ENCODE results near the gene TNFAIP8L1.
A peak's percentile ranks its signal among the peaks of the same experiment; 100 is the strongest.

The TNFAIP8L1 gene

DNA sequence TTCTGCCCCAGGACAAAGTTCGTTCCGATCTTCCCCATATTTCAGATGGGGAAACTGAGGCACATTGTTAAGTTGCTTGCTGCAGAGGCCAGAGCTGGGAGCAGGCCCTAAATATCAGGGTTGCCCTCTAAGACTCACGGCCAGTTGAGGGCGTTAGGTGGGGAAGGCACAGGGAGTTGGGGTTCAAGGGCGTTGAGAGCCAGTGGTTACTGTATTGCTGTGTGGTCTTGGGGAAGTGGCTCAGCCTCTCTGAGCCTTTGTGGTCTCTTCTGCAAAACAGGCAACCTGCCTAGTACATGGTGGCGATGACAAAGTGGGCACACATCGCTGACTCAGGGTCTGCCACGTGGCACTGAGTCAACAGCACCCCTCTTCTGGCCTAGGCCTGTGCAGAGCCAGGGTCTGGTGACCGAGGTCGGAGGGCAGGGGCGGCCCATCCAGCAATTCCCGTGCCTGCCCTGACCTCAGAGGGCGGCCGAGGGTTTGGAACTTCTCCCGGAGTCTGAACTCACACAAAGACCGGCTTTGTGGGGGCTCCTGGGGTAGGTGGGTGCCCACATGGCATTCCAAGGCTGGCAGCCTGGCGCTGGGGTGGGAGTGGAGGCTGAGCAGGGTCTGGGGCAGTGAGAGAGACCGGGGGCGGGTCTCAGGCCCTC, 10.2 kb downstream of the TNFAIP8L1 start:
- no peak for DNase-seq (ENCODE audit: low spot score)

DNA sequence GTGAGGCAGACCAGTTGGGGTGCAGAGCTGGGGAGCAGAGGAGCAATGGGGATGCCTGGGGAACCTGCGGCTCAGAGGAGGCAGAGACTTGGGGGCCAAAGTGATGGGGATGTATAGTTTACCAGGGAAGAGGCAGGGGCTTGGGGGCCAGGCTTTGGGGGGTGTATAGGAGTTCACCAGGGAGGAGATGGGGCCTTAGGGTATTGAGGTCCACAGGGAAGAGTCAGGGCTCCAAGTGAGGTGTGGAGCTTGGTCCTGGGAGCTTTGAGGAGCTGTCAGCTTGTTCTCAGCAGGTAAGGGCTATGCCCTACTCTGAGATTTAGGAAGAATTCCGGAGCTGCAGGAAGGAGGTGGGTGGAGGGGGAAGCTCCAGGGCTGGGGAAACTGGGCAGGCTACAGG, 10.8 kb downstream of the TNFAIP8L1 start:
- DNase-seq (ENCODE audit: low spot score), result no peak

DNA sequence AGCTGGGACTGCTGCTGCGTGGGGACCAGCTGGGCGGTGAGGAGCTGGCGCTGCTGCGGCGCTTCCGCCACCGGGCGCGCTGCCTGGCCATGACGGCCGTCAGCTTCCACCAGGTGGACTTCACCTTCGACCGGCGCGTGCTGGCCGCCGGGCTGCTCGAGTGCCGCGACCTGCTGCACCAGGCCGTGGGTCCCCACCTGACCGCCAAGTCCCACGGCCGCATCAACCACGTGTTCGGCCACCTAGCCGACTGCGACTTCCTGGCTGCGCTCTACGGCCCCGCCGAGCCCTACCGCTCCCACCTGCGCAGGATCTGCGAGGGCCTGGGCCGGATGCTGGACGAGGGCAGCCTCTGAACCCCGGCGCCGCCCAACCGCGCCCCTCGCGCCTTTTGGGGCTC, 12.8 kb downstream of the TNFAIP8L1 start:
- DNase-seq (ENCODE audit: low spot score), result no peak

DNA sequence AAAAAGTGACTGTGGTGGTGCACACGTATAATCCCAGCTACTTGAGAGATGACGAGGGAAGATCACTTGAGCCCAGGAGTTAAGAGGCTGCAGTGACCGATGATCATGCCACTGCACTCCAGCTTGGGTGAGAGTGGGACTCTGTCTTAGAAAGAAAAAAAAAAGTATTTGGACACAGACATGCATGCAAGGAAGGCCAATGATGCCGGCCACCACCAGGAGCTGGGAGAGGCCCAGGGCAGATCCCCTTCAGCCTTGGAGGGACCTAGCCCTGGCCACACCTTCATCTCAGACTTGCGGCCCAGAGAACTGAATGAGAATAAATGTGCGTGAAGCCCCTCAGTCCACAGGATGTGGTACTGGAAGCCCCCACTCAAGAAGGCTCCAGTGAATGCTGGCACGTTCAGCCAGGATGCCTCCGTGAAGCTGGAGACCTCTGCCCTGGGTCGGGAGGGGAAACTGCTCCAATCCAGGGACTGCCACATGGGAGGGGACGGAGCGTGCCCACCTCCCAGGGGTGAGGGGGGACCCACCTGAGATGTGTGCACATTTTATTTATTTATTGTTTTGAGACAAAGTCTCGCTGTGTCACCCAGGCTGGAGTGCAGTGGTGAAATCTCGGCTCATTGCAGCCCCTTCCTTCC, 14.6 kb downstream of the TNFAIP8L1 start:
- DNase-seq (ENCODE audit: low spot score), result no peak

- no peak for DNase-seq (ENCODE audit: low spot score)
These were observed 15.4 kb downstream of the TNFAIP8L1 start for GRCh38 chr19:4654437-4655361.

DNA sequence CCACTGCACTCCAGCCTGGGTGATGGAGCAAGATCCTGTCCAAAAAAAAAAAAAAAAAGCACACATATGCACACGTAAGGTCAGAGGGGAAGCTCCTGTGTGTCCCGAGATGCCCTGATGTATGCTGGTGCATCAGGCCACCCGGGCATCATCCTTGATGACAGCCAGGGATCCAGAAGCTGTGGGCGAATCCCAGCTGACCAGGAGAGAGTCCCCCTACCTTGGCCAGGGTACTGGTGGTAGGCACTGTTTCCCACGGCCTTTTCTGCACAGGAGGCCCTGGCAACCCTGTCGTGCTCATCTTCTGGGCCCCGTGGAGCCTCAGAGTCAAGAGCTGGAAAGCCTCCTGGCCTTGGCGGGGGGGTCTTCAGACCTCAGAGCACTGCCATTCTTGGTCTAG, 16.8 kb downstream of the TNFAIP8L1 start:
- DNase-seq (ENCODE audit: low spot score), result no peak

GRCh38 chr19:4657262-4657661, 17.9 kb downstream of the TNFAIP8L1 start:
- DNase-seq (ENCODE audit: low spot score), result no peak

DNA sequence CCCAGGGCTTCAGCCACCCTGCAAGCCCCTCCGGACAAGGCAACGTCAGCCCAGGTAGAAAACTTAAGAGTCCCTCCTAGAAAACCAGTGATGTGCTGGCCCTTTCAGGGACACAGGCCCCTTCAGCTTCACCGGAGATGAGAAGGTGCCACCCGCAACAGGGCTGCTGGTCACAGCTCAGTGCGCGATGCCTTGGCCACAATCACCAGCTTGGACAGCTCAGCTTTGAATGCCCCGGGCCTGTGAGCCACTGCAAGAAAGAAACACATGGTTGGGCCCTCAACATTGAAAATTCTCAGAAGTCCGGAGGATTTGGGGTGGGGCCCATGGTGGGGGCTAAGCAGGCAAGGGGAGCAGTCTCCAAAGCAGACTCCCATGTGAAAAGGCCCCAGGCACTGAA, 18.5 kb downstream of the TNFAIP8L1 start:
- no peak for DNase-seq (ENCODE audit: low spot score)

- peak; percentile 33 for DNase-seq (ENCODE audit: low spot score)
These were observed 21.0 kb downstream of the TNFAIP8L1 start for GRCh38 chr19:4660181-4660791.

GRCh38 chr19:4660993-4661392, 21.7 kb downstream of the TNFAIP8L1 start:
- no peak for DNase-seq (ENCODE audit: low spot score)

DNA sequence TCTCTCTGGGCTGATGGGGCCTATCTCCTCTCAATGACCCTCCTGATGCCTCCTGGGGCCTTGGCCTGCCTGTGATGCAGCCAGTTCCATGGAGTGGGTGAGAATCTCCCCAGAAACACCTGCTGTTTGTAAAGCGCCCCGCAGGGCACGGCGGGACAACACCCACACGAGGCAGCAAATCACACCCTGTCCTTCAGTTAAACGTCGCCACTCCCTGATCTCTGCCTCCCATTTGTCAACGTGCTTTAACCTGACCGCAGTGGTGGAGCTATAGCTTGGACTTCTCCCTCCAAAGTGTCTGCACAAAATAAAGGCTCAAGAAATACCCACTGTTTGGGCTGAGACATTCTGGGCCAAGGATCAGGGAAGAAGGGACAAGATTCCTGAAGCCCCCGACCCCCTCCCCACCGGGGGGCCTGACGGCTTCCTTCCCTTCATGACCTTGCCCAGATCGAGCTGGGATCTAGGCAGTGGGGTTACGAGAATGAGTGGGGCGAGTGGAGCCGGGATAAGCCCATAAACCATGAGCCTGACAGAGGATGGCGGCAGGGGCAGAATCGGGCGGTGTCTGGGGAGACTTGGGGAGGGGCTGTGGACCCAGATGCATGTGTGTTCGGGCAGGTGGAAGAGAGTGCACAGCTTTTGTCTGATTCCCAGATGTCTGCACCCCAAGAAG, 22.8 kb downstream of the TNFAIP8L1 start:
- DNase-seq (ENCODE audit: low spot score), result no peak

GRCh38 chr19:4662812-4663211, 23.5 kb downstream of the TNFAIP8L1 start:
- DNase-seq (ENCODE audit: low spot score), result no peak

DNA sequence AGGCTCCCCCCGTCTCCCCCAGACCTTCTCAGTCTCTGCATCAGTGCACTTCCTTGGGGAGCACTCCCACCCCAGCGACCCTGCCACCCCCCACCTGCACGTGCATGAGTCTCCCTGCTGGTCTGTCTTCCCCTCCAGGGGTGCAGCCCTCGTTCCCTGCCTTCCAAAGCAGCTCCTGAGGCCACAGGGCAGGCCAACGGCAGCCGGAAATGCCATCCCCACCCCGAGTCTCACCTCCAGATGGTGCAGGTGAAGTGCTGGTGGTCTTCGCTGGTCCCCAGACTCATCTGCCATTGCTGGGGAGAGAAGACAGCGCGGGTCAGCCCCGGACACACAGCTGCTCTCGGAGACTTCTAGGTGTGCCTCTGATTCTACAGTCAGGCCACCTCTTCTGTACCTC, 25.3 kb downstream of the TNFAIP8L1 start:
- DNase-seq (ENCODE audit: low spot score), result no peak

DNA sequence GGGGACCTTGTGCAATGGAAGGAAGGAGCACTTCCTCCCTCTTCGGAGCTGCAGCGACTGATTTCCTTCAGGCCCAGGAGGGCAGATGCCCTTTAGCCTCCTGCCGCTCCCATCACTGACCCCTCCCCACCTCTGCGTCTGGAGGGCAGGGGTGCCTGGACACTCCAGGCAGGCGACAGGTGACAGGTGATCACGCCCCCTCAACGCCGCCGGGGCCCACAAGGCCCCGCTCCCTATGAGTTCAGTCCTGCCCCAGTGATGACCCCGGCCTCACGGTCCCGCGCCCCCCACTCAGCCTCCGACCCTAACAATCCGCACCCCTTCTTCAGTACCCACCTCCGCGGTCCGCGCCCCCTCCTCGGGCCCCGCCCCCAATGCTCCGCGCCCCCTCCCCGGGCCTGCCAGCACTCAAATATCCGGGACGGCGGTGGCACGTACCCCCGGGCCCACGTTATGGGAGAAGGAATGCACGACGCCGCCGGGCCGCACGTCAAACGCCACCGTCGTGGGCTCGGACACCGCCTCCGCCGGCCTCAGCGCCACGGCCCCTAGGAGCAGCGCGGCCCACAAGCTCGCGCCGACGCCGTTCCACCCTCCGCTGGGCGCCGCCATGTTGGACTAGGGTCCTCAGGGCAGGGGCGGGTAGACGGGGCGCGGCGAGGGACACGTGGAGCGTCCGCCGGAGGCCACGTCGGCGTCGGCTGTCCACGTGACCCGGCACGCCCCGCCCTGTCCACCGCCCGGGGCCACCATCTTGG, 30.6 kb downstream of the TNFAIP8L1 start, which contains the start of gene MYDGF:
Gene MYDGF (minus strand): TSS at position 620 of the 758 bp plus-strand sequence. CDS start 8 bp downstream, at position 612.
- peak; percentile 84 for DNase-seq (ENCODE audit: low spot score)

- no peak for DNase-seq (ENCODE audit: low spot score)
These were observed 32.0 kb downstream of the TNFAIP8L1 start for GRCh38 chr19:4671185-4671851.

GRCh38 chr19:4673216-4673615, 33.9 kb downstream of the TNFAIP8L1 start:
- no peak for DNase-seq (ENCODE audit: low spot score)

DNA sequence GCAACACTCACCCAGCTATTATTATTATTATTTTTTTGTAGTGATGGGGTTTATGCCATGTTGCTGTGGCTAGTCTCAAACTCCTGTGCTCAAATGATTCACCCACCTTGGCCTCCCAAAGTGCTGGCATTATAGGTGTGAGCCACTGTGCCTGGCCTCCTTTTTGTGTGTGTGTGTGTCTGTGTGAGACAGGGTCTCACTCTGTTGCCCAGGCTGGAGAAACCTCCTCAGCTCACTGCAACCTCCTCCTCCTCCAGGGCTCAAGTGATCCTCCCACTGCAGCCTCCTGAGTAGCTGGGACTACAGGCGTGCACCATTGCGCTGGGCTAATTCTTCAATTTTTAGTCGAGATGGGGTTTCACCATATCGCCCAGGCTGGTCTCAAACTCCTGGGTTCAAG, 34.4 kb downstream of the TNFAIP8L1 start:
- DNase-seq (ENCODE audit: low spot score), result no peak

GRCh38 chr19:4675346-4675745, 36.0 kb downstream of the TNFAIP8L1 start:
- DNase-seq (ENCODE audit: low spot score), result no peak

GRCh38 chr19:4676955-4677731, 37.8 kb downstream of the TNFAIP8L1 start:
- DNase-seq (ENCODE audit: low spot score), result peak; percentile 49
